Immature natural killer cell (primary cell): Measurements from ENCODE around the gene GATA5. TPM values are rescaled to one million over a fixed set of nuclear protein-coding genes. Genes with fewer than 3 reads are reported as not detected.

Experiments used
- DNase-seq, 3 donors: peaks; one replicate each; pipeline ENCODE4 v3.0.0; 2022; ENCODE audit warnings: mixed read lengths in 1 of 3
- H3K27ac Mint-ChIP-seq, 6 donors: one replicate each; pipeline ENCODE4 v1.8.0; 2020; ENCODE audit warnings: mixed read lengths in 6 of 6, mild to moderate bottlenecking in 5 of 6, inconsistent platforms in 4 of 6, moderate library complexity in 3 of 6
- H3K27me3 Mint-ChIP-seq, 3 donors: one replicate each; pipeline ENCODE4 v1.8.0; 2020 to 2021; ENCODE audit warnings: low read depth in 3 of 3, mild to moderate bottlenecking in 3 of 3, mixed read lengths in 3 of 3, moderate library complexity in 3 of 3, inconsistent platforms in 1 of 3
- H3K36me3 Mint-ChIP-seq, 3 donors: one replicate each; pipeline ENCODE4 v1.8.0; 2020; ENCODE audit warnings: mixed read lengths in 3 of 3, inconsistent platforms in 2 of 3, mild to moderate bottlenecking in 2 of 3
- H3K4me1 Mint-ChIP-seq, 2 donors: one replicate each; pipeline ENCODE4 v1.8.0; 2020; ENCODE audit warnings: inconsistent platforms in 2 of 2, mild to moderate bottlenecking in 2 of 2, mixed read lengths in 2 of 2, moderate library complexity in 1 of 2
- H3K4me3 Mint-ChIP-seq, 5 donors: one replicate each; pipeline ENCODE4 v1.8.0; 2020; ENCODE audit warnings: mild to moderate bottlenecking in 5 of 5, mixed read lengths in 5 of 5, inconsistent platforms in 3 of 5, moderate library complexity in 3 of 5
- H3K9me3 Mint-ChIP-seq, 6 donors: one replicate each; pipeline ENCODE4 v1.8.0; 2020; ENCODE audit warnings: mild to moderate bottlenecking in 6 of 6, mixed read lengths in 6 of 6, inconsistent platforms in 4 of 6, moderate library complexity in 3 of 6
- polyA plus RNA-seq, 3 donors: library from polyadenylated mRNA; unstranded; fragments of 300-500 nt; fragmentation: Illumina TruSeq; gene quantifications; one replicate each; pipeline ENCODE4 v1.2.3, GENCODE V29; 2021

Gene GATA5
- polyA plus RNA-seq, 3 donors from 2014 or later, result not detected

DNA sequence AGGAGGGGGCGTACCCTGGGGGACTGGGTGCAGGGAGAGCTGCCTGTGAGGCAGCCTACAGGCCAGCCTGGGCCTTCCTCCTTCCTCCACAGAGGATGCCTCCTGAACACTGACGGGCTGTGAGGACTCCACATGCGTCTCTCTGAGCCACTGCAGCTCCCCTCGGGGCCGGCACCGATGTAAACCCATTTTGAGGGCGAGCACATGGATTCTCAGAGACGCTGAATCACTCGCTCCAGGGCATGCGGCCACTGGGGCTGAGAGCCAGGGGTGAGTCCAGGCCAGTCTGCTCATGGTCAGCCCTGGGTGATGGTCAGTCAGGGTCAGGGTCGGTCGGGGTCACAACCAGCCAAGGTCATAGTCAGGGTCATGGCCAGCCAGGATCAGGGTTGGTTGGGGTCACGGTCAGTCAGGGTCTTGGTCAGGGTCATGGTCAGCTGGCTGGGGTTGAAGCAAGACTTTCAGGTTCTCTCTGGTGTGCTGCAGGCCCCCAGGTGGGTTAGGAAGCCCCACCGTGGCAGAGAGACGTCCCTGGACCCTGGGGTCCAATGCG is 33.7 kb downstream of the GATA5 start:
- peaks cover 0 to 5% (median 0%) of the 10 kb centered on the region in 3 donors for H3K27me3 Mint-ChIP-seq
- no peaks in the 10 kb centered on the region for H3K36me3 Mint-ChIP-seq
- H3K4me3 Mint-ChIP-seq, result no peak overlapping the region
- H3K27ac Mint-ChIP-seq, result no peak overlapping the region
- DNase-seq, result no peak
- no peaks in the 10 kb centered on the region for H3K9me3 Mint-ChIP-seq
- no peaks in the 10 kb centered on the region for H3K4me1 Mint-ChIP-seq

DNA sequence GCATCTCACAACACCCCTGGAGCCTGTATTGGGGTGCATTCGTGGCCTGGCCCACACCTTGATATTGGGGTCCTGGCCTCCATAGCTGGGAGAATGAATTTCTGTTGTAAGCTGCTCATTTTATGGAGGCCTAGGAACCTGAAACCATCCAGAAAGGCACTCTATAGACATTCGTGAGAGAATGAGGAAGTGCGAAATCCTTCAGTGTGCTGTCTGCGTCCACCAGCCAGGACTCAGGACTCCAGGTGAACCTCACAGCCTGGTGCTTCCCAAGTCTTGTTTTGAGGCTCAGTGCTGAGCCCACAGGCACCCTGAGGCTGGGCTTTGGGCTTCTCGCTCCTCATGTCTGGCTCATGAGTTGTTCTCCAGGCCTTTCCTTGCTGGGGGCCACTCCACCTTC is 36.6 kb downstream of the GATA5 start:
- Mint-ChIP-seq H3K4me1 (no peaks in the 10 kb centered on the region), H3K27ac (no peak overlapping the region), H3K36me3 (no peaks in the 10 kb centered on the region), H3K9me3 (no peaks in the 10 kb centered on the region), H3K4me3 (no peak overlapping the region), H3K27me3 (peaks cover 0 to 5% (median 3%) of the 10 kb centered on the region in 3 donors)
- no peak for DNase-seq

DNA sequence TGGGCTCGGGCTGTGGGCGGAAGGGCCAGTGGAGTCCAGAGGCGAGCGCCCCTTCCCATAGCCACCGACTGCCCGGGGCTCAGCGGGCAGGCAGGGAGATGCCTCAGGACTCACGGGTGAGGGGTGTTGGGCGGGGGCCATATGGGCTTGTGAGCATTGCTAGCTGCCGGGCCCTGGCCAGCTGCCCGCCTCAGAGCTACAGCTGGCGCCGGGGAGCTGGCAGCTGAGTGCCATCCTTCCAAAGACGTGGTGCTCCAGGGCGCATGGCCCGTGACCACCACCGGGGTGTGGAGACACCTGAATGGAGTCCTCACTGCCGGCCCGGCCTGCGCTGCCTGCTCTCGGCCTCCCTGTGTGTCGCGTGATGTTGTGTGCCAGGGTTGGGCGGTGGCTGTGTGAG is 37.9 kb downstream of the GATA5 start:
- H3K36me3 Mint-ChIP-seq, result no peaks in the 10 kb centered on the region
- no peak overlapping the region for H3K4me3 Mint-ChIP-seq
- peaks cover 0 to 11% (median 4%) of the 10 kb centered on the region in 3 donors for H3K27me3 Mint-ChIP-seq
- DNase-seq, result no peak
- no peak overlapping the region for H3K27ac Mint-ChIP-seq
- H3K9me3 Mint-ChIP-seq, result no peaks in the 10 kb centered on the region
- no peaks in the 10 kb centered on the region for H3K4me1 Mint-ChIP-seq

DNA sequence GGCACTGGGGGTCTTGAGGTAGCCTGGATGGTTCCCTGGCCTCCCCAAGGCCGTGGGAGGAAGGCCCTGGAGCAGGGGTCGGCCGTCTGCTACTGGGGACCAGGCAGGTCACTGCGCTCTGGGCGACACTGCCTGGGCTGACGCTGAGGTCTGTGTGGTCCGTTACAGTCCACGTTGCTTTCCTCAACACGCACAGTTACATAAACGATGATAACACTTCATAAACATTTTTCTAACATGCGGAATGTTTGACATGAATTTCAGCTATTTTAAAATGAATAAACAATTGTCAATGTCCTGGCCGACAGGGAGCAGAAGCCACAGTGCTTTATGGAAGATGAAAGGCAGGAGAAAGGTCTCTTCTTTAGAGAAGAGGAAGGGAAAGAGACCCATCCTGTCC is 38.3 kb downstream of the GATA5 start:
- no peak for DNase-seq
- Mint-ChIP-seq H3K9me3 (no peaks in the 10 kb centered on the region), H3K36me3 (no peaks in the 10 kb centered on the region), H3K4me1 (no peaks in the 10 kb centered on the region), H3K27ac (no peak overlapping the region), H3K27me3 (peaks cover 0 to 8% (median 4%) of the 10 kb centered on the region in 3 donors), H3K4me3 (no peak overlapping the region)

DNA sequence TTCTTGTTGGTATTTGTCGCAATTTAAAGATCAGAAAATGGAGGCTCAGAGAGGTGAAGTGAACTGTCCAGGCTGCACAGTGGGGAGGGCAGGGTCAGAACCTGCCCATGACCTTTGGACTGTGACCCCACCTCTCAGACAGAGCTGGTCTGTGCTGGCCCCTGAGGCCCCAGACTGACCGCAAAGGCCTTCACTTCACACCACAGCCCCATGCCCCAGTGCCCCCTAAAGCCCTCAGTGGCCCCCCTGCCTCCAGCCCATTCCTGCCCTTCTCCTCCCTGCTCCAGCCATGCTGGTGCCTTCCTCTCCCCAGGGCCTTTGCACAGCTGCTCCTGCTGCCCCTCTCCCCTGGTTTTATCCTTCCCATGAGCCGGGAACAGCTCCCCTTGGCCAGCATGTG is 39.1 kb downstream of the GATA5 start:
- Mint-ChIP-seq H3K27me3 (peaks cover 2 to 8% (median 4%) of the 10 kb centered on the region in 3 donors), H3K9me3 (no peaks in the 10 kb centered on the region), H3K4me1 (no peaks in the 10 kb centered on the region), H3K27ac (no peak overlapping the region), H3K4me3 (no peak overlapping the region), H3K36me3 (no peaks in the 10 kb centered on the region)
- no peak for DNase-seq

DNA sequence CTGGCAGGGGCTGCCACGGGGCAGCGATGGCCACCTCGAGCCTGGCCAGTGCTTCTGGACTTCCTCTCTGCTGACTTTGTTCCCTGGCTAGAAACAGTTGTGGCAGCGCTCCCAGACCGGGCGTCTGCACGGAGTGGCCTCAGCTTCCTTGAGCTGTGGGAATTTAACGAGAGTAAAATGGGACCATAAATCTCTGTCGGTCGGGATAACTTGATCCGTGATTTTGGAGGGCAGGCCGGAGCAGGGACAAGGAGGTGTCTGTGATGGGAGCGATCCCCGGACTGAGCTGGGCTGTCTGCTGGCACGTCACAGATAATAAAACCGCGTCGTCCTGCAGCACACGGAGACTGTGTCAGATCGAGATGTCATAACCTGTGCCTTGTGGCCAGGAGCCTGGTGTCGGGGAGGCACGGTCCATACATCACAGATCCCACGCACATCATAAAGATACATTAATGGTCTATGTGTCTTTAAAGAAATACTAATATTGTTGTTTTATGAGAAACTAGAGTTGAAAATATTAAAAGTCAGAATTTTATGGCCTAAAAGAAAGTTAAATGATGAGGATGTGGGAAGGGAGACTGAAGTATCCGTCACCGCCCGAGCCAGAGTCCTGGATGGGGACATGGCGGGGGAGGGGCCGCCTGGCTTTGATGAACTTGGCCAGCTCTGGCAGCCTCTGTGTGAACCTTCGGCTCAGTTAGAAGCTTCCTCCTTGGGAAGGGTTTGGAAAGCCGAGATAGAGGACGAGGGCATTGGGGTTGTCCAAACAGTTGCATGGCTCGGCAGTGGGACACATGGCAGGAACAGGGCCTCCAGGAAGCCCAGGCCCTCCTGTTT is 41.9 kb downstream of the GATA5 start:
- DNase-seq, result no peak
- Mint-ChIP-seq H3K27ac (no peak overlapping the region), H3K27me3 (peaks cover 4 to 10% (median 6%) of the 10 kb centered on the region in 3 donors), H3K9me3 (no peaks in the 10 kb centered on the region), H3K4me1 (no peaks in the 10 kb centered on the region), H3K4me3 (no peak overlapping the region), H3K36me3 (no peaks in the 10 kb centered on the region)

DNA sequence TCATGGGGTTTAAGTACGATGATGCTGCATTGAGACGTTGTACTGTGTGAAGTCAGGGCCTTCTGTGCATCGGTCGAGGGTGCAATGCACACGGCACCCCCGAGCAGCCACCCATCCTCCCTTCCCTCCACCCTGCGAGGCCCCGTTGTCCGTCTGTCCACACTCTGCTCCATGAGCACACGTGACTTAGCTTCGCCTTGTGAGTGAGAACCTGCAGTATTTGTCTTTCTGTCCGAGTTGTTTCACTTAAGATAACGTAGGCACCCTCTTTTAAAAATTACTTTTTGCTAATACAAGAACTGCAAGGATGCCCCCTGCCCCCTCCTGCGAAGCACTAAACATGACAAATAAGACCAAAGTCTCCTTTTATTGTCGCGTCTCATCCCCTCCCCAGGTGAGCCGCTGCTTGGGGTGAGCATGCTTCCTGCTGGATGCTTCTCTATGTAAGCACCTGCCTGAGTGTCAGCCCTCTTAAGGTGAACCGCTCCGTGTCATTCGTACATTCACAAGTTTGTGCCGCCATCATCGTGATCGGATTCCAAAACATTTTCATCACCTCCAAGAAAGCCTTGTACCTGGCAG is 44.8 kb downstream of the GATA5 start:
- peaks cover 4 to 10% (median 6%) of the 10 kb centered on the region in 3 donors for H3K27me3 Mint-ChIP-seq
- H3K4me3 Mint-ChIP-seq, result no peak overlapping the region
- H3K27ac Mint-ChIP-seq, result no peak overlapping the region
- no peaks in the 10 kb centered on the region for H3K4me1 Mint-ChIP-seq
- no peaks in the 10 kb centered on the region for H3K36me3 Mint-ChIP-seq
- DNase-seq, result no peak
- H3K9me3 Mint-ChIP-seq, result no peaks in the 10 kb centered on the region

DNA sequence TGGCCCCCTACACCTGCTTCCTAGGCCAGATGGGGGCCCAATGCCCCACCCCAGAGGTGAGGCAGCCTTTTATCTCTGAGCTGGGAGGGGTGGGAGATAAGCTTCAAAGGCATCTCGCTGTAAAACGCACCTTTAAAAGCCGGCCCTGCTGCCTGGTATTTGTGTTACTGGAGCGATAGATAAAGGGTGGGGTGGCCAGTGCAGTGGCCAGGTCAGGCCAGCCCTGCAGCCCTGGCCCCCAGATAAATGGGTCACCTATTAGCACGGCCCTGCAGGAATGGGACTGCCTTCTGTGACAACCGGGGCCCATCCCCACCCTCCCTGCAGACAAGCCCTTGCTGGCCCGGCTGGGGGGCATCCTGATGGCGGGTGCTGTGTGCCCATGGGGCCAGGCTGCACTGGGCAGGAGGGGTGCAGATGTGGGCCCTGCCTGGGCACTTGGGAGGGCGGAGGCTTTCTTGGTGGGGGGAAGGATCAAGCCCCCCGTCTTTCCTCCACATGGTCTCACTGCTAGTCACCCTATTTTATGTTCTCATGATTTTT is 45.4 kb downstream of the GATA5 start:
- no peak for DNase-seq
- no peak overlapping the region for H3K4me3 Mint-ChIP-seq

DNA sequence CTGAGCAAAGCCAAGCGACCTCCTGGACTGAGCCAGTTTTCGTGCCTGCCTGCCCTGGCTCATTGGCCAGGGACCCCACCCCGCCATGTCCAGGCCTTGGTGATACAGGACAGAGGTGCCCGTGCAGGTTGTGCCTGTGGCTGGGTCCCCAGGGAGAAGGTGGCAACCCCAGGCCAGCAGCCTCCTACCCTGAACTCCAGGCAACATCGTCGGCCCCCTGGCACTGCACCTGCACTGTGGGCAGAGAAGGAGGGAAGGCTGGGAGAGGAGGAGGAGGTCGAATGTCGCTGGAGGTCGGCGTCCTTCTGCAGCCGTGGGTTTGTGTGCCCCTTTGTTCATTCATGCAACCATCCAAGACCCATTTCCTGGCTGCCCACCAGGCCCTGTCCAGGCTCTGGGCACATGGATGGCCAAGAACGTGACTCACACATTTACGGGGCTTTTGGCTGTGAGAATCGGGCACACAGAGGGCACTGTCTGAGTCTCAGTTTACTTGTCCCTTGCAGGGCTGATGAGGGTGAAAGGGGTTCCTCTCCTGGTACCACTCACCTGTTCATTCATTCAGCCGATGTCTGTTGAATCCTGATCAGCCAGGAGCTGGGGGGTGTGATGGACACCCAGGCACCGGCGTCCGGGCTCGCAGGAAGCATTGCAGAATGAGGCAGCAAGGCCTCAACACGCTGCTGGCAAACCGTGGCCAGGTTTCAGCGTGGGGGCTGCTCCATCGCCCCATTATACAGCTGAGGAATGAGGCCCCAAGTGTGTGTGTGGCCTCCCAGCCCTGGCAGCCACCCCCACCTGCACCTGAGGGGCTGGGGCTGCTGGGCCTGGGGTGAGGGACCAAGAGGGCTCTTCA is 46.1 kb downstream of the GATA5 start:
- Mint-ChIP-seq H3K27ac (no peak overlapping the region), H3K9me3 (no peaks in the 10 kb centered on the region), H3K27me3 (peaks cover 1 to 10% (median 6%) of the 10 kb centered on the region in 3 donors)

More for the DNA sequence above, 45.4 kb downstream of the GATA5 start:
- H3K27ac Mint-ChIP-seq, result no peak overlapping the region
- no peaks in the 10 kb centered on the region for H3K36me3 Mint-ChIP-seq
- no peaks in the 10 kb centered on the region for H3K4me1 Mint-ChIP-seq
- peaks cover 4 to 10% (median 6%) of the 10 kb centered on the region in 3 donors for H3K27me3 Mint-ChIP-seq
- H3K9me3 Mint-ChIP-seq, result no peaks in the 10 kb centered on the region

DNA sequence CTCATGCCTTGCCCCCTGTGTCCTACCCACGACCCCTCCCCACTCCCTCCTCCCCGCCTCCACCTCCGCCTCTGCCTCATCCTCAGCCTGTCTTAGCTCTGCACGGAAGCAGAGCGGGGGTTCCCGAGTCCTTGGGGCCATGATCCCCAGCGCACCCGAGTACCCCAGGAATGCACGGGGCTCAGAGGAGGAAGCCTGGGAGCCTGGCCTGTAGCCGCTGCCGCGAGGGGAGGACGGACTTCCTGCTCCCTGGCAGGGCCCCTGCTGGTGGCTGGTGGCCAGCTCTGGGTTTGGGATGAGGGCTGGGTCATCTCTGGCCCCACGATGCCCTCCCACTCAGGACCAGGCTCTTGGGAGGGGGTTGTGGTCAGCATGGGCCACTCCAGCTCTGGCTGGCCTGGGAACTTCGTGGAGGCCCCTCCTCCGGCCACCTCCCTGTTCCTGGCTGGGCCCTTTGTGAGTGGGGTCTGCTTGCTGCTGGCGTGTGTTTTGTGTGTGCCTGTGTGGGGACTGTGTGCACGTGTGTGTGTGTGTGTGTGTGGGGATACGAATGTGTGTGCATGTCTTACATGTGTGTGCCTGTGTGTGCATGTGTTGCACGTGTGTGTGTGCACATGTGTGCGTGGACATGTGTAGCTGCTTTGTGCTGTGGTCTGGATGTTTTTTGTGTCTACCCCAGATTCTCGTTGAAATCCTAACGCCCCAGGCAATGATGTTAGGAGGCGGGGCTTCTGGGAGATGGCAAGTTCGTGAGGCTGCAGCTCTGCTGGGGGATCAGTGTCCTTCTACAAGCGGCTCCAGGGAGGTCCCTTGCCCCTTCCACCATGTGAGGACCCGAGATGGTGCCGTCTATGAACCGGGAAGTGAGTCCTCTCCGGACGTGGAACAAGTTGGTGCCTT is 47.1 kb downstream of the GATA5 start:
- Mint-ChIP-seq H3K9me3 (no peaks in the 10 kb centered on the region), H3K27me3 (peaks cover 2 to 6% (median 5%) of the 10 kb centered on the region in 3 donors), H3K36me3 (no peaks in the 10 kb centered on the region), H3K4me1 (no peaks in the 10 kb centered on the region), H3K4me3 (no peak overlapping the region), H3K27ac (peak overlapping the region in 1 of 6 donors; percentile 28)
- DNase-seq, result no peak

More for the DNA sequence above, 46.1 kb downstream of the GATA5 start:
- no peak for DNase-seq
- Mint-ChIP-seq H3K4me3 (no peak overlapping the region), H3K36me3 (no peaks in the 10 kb centered on the region), H3K4me1 (no peaks in the 10 kb centered on the region)

DNA sequence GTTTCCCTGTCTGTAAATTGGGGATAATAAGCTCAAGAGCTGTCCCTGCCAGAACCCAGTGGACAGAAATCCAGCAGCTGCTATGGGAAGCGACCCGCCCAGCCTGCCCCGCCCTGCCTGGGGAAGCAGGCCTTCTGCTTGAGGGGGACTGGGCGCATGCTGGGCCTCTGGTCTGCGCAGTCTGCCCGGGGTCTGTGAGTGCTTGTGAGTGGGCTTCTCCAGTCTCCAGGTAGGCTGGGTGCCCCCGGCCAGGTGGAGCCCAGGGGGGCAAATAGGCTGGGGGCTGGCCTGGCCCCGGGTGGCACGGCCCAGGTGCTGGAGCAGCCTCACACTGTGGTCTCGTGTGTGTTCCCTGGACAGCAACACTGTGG is 47.8 kb downstream of the GATA5 start:
- no peak for DNase-seq
- no peaks in the 10 kb centered on the region for H3K9me3 Mint-ChIP-seq
- H3K27ac Mint-ChIP-seq, result no peak overlapping the region
- no peak overlapping the region for H3K4me3 Mint-ChIP-seq
- H3K36me3 Mint-ChIP-seq, result no peaks in the 10 kb centered on the region
- no peaks in the 10 kb centered on the region for H3K4me1 Mint-ChIP-seq
- H3K27me3 Mint-ChIP-seq, result peaks cover 2 to 6% (median 4%) of the 10 kb centered on the region in 3 donors

DNA sequence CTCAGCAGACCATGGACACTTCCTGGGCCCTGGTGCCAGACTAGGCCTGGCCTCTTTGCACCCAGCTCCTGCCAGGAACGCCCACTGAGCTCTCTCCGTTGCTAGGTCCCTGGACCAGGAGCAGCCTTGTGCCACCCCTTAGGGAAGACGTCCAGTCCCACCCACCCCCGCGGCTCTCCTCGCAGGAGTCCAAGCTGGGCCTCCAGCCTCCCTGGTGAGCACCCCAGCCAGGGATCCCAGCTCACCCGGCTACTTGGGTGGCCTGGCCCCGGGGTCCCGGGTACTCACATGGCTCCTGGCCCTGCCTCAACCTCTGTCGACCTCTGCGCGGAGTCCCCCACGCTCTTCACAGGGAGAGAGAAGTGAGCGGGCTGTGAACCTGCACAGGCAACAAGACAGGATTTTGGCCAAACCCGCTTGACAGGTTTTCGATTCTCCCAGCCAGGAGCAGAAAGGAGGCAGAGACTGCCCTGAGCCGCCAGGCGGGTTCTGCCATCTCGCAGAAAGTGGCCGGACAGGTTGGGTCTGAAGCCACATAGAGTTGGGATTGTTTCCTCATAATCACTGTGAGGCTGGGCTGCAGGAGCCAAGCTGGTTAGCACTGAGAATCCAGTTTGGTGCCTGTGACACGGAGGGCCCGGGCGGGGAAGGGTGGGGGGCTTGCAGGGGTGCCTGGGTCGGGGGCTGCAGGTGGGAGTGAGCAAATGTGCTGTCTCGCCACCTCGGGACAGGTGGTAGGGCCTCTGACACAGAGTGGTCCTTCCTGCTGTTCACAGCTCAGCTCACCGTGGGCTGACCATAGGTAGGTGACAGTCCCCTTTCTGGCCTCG is 48.4 kb downstream of the GATA5 start, which contains the start of gene RBBP8NL:
TSS of gene RBBP8NL (minus strand) at position 368 of the 830 bp plus-strand sequence. CDS start 7,892 bp downstream, outside the sequence.
- Mint-ChIP-seq H3K27ac (no peak within 1 kb of the TSS), H3K36me3 (no peaks in the 10 kb centered on the region), H3K27me3 (peaks cover 4 to 6% (median 4%) of the 10 kb centered on the region in 3 donors), H3K4me1 (no peaks in the 10 kb centered on the region), H3K9me3 (no peaks in the 10 kb centered on the region), H3K4me3 (no peak within 1 kb of the TSS)
- DNase-seq, result no peak
